A549 treated with Mapracorat at 1 μM for 4 hours (cell line): Measurements from ENCODE around the gene NFATC2. TPM values are rescaled to one million over a fixed set of nuclear protein-coding genes. Genes with fewer than 3 reads are reported as not detected.

Source experiments
- total RNA-seq: library from RNA; stranded (reverse); fragments of 200-300 nt; extraction: Qiagen RNA extraction; gene quantifications from 5 replicates; pipeline ENCODE4 v1.2.3, GENCODE V29; 2022

NFATC2 gene
- total RNA-seq, result 7.5 to 10.4 TPM (median 8.6 TPM) in 5 replicates

DNA sequence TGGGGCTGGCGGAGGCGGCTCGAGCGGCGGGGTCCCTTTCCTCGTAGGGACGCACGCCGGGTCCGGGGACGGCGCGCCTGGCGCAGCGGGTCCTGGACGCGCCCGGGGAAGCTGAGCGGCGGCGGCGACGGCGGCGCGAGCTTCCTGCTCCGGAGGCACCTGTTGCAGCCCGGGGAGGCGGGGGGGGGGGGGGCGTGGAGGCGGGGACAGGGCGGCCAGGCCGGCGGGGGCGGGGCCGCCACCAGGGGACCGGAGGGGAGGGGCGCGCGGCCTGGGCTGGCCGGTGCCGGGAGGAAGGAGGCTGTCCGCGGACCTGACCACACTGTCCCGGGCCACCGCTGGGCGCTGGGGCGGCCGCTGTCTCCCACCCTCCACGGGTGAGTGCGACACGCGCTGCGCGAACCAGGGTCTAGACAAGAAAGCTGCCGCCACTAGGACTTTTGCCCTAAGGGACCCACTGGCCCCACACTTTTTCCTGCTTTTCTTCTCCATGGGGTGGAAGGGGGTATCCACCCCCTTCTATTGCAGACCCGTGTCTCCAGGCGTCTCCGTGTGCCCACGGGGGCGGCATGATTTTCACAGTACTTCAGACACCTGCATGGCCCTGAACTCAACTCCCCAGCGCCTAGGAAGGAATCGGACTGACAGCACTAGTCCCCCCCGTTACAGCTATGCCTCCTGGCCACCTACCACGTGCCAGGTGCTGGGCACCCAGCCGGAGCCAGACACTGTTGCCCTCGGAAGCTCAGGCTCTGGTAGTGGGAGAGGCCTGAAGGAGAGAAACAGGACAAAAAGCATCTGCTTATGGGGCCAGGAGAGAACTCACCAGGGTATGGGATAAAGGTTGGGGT, at the start of gene NFATC2:
Gene NFATC2 (minus strand): TSS at position 149 of the 851 bp plus-strand sequence. CDS start 220 bp downstream, outside the sequence.

Other genes starting within 250 kb of the NFATC2 start
- gene ATP9A, start 225.7 kb upstream of the NFATC2 start, total RNA-seq, result 12.6 to 18.1 TPM (median 16.1 TPM) in 5 replicates